Activated T-cell treated with anti-CD3 and anti-CD28 coated beads for 1 hour (primary cell): ENCODE measurements around the gene ELL.
"Not testable (repeated sequence)": the region's sequence is repeated elsewhere in the genome, so short reads cannot be mapped to it uniquely, and the experiment has no call there.

Experiments
- DNase-seq: peaks from one replicate; pipeline ENCODE4 v3.0.0-alpha.2; 2020; ENCODE audit warnings: low read depth

Gene ELL

GRCh38 chr19:18531485-18531884 is 9.6 kb upstream of the ELL start:
- no peak for DNase-seq

GRCh38 chr19:18529782-18530181 is 7.9 kb upstream of the ELL start:
- DNase-seq, result no peak

- DNase-seq, result no peak
These were observed 4.4 kb upstream of the ELL start for GRCh38 chr19:18526316-18526715.

GRCh38 chr19:18523841-18524240 is 2.0 kb upstream of the ELL start:
- DNase-seq, result no peak

GRCh38 chr19:18522862-18523440 is 1.1 kb upstream of the ELL start:
- DNase-seq, result not testable (repeated sequence)

GRCh38 chr19:18522124-18522861 is 423 bp upstream of the ELL start:
- peak; percentile 100 for DNase-seq

- DNase-seq, result no peak
These were observed 800 bp downstream of the ELL start for GRCh38 chr19:18520848-18521691.

- DNase-seq, result peak; percentile 50
These were observed 1.7 kb downstream of the ELL start for GRCh38 chr19:18519962-18520847.

- no peak for DNase-seq
These were observed 3.2 kb downstream of the ELL start for GRCh38 chr19:18518639-18519038.

- no peak for DNase-seq
These were observed 4.3 kb downstream of the ELL start for GRCh38 chr19:18517606-18518005.

- no peak for DNase-seq
These were observed 5.9 kb downstream of the ELL start for GRCh38 chr19:18515959-18516358.

- no peak for DNase-seq
These were observed 6.8 kb downstream of the ELL start for GRCh38 chr19:18514800-18515682.

GRCh38 chr19:18513868-18514267 is 8.0 kb downstream of the ELL start:
- DNase-seq, result no peak

GRCh38 chr19:18510216-18510615 is 11.7 kb downstream of the ELL start:
- no peak for DNase-seq

- no peak for DNase-seq
These were observed 13.3 kb downstream of the ELL start for GRCh38 chr19:18508585-18508984.

- no peak for DNase-seq
These were observed 14.0 kb downstream of the ELL start for GRCh38 chr19:18507727-18508440.

- peak; percentile 9 for DNase-seq
These were observed 14.7 kb downstream of the ELL start for GRCh38 chr19:18507021-18507726.

- DNase-seq, result no peak
These were observed 15.6 kb downstream of the ELL start for GRCh38 chr19:18506101-18506930.
